GM19455 (cell line): Measurements from ENCODE around the gene JAK3.
"Not testable (repeated sequence)": the region's sequence is repeated elsewhere in the genome, so short reads cannot be mapped to it uniquely, and the experiment has no call there.

Source experiments
- ATAC-seq: cut with Tn5 transposase; IDR thresholded peaks from one replicate; pipeline ENCODE4 v1.9.1; 2021; ENCODE audit not compliant: unreplicated experiment

The JAK3 gene

GRCh38 chr19:17847538-17848366 is at the start of gene JAK3:
Gene JAK3 (minus strand): TSS chr19:17847982. CDS start chr19:17844417, 3,565 bp downstream.
- peak; percentile 49 for ATAC-seq

- no peak for ATAC-seq
These were observed 46.0 kb upstream of the JAK3 start for GRCh38 chr19:17893766-17894165.

GRCh38 chr19:17889609-17890214 is 41.9 kb upstream of the JAK3 start:
- no peak for ATAC-seq

- no peak for ATAC-seq
These were observed 40.5 kb upstream of the JAK3 start for GRCh38 chr19:17888260-17888659.

- ATAC-seq = not testable (repeated sequence)
These were observed 39.4 kb upstream of the JAK3 start for GRCh38 chr19:17887221-17887620.

GRCh38 chr19:17886515-17886914 is 38.7 kb upstream of the JAK3 start:
- no peak for ATAC-seq

- no peak for ATAC-seq
These were observed 36.0 kb upstream of the JAK3 start for GRCh38 chr19:17883627-17884410.

GRCh38 chr19:17881701-17882100 is 33.9 kb upstream of the JAK3 start:
- no peak for ATAC-seq

- no peak for ATAC-seq
These were observed 31.7 kb upstream of the JAK3 start for GRCh38 chr19:17879466-17879865.

GRCh38 chr19:17877696-17878095 is 29.9 kb upstream of the JAK3 start:
- no peak for ATAC-seq

- ATAC-seq = no peak
These were observed 27.0 kb upstream of the JAK3 start for GRCh38 chr19:17874758-17875135.

GRCh38 chr19:17873786-17874757 is 26.3 kb upstream of the JAK3 start:
- no peak for ATAC-seq

GRCh38 chr19:17872251-17873001 is 24.6 kb upstream of the JAK3 start:
- no peak for ATAC-seq

- ATAC-seq = no peak
These were observed 24.1 kb upstream of the JAK3 start, which contains the start of gene SLC5A5 for GRCh38 chr19:17871878-17872250. Gene SLC5A5 (plus strand): TSS chr19:17871945. CDS start chr19:17872320, 375 bp downstream.

- no peak for ATAC-seq
These were observed 23.5 kb upstream of the JAK3 start for GRCh38 chr19:17871032-17871877.

- ATAC-seq = no peak
These were observed 21.4 kb upstream of the JAK3 start for GRCh38 chr19:17869114-17869608.

- no peak for ATAC-seq
These were observed 20.9 kb upstream of the JAK3 start for GRCh38 chr19:17868669-17869068.

GRCh38 chr19:17866964-17867486 is 19.2 kb upstream of the JAK3 start:
- no peak for ATAC-seq
